Measurements from ENCODE around the gene WDR64.

WDR64 gene

DNA sequence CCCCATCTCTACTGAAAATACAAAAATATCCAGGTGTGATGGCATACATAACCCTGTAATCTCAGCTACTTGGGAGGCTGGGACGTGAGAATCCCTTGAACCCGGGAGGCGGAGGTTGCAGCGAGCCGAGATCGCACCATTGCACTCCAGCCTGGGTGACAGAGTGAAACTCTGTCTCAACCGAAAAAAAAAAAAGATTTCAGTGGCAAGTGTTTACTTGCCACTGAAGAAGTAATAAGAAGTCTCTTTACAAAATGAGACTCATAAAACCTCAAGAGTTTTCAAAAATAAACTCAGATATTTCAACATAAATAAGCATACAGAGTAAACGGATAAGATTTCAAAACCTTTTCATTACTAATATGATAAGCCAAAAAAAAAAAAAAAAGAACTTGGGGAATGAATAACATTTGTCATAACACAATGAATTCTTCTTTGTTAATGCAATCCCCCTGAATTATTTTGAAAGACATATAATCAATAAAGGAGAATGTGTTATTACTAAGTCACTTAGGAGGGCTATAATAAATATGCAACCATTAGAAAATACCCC is 161.8 kb downstream of the WDR64 start:
- H3K27ac ChIP-seq = no peak overlapping the region
- TF ChIP-seq, protein P1, sequence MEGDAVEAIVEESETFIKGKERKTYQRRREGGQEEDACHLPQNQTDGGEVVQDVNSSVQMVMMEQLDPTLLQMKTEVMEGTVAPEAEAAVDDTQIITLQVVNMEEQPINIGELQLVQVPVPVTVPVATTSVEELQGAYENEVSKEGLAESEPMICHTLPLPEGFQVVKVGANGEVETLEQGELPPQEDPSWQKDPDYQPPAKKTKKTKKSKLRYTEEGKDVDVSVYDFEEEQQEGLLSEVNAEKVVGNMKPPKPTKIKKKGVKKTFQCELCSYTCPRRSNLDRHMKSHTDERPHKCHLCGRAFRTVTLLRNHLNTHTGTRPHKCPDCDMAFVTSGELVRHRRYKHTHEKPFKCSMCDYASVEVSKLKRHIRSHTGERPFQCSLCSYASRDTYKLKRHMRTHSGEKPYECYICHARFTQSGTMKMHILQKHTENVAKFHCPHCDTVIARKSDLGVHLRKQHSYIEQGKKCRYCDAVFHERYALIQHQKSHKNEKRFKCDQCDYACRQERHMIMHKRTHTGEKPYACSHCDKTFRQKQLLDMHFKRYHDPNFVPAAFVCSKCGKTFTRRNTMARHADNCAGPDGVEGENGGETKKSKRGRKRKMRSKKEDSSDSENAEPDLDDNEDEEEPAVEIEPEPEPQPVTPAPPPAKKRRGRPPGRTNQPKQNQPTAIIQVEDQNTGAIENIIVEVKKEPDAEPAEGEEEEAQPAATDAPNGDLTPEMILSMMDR (conservative IDR thresholded peaks at IDR 0.05) = no peak
- TF ChIP-seq ZFX (IDR thresholded peaks at IDR 0.05) = no peak

DNA sequence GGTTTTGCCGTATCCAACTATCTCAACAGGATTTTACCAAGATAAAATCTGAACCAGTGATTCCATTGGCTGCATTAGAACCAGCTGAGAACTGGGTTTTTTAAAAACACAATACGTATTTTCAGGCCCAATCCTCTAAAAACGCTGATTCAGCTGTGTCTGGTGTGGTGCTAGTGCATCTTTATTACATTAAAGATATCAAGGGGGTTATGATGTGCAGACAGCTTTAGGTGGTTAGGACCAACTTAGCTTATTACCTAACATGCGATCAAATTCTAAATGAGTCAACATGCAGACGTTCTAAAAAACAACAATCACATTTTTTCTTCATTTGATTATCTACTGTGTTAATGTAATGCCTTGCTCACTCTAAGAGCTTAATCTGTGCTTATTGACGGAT is 163.9 kb downstream of the WDR64 start:
- H3K27ac ChIP-seq = no peak overlapping the region
- TF ChIP-seq ZFX (IDR thresholded peaks at IDR 0.05) = no peak
- TF ChIP-seq, protein P1 (conservative IDR thresholded peaks at IDR 0.05) = no peak

DNA sequence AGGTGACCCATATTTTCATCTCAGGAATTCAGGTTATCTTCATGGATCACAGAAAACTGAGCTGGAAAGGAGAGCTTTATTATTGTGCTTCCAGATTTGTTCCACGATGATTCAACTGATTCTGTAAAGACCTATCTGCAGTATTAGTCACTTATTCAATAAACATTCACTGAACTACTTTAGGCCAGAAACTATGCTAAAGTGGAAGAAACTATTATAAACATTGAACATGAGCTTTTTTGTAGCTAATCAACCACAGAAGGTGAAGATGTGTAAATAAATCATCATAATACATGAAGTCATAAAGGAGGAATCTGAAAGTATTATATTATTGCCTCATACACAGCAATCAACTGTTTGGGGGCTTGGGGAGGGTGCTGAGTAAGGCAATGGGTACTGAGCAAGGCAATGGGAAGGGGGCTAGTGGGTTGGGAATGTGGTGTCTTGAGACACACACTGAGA is 165.3 kb downstream of the WDR64 start:
- no peak overlapping the region for H3K27ac ChIP-seq
- TF ChIP-seq ZFX (IDR thresholded peaks at IDR 0.05) = no peak
- TF ChIP-seq, protein P1 (conservative IDR thresholded peaks at IDR 0.05) = no peak

DNA sequence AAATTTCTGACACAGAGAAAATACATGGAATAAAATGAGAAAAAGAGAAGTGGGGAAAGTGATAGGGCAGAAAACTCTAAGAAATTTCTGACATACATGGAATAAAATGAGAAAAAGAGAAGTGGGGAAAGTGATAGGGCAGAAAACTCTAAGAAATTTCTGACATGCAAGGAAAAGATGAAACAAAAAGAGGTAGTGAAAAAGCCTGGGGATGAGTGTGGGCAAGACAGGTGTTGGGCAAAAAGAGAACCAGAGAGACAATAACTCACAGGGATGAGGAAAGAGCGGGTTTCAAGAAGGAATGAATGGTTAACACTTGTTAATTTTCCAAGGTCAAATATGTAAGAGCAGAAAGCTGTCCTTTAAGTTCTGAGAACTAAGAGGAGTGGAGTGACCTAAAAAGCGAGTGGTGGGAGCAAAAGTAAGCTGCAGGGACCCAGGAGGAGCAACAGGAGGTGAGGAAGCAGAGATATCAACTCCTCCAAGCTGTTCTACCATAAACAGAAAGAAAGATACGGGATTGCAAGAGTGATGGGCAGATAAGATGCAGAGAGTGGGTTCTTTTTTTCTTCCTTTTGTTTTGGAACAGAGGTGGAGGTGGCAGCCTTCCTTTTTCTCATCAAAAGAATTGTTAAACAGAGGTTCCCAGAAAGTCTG is 166.0 kb downstream of the WDR64 start:
- TF ChIP-seq, protein P1 (conservative IDR thresholded peaks at IDR 0.05) = no peak
- no peak for TF ChIP-seq ZFX (IDR thresholded peaks at IDR 0.05)
- H3K27ac ChIP-seq = no peak overlapping the region

DNA sequence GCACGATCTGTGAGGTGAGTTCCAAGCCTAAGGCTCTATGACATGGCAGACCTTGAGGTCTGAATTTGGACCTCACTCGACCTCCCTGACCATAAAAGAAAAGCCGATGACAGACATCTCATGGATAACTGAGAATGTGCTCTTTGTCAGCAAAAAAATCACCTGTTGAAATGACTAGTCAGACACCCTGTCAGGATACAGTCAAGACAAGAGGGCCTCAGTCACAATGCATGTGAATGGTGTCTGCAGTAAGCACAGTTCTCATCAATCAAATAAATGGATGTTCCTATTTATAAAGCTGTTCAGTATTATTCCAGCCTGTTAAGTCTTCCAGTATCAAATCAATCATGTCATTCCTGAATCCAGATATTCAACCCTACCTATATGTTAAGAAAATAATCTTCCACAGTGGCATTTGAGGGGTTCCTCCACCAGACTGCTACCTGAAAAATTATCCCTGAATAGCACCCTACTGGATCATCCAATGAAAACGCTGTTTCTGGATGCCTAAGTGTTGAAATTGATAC is 167.3 kb downstream of the WDR64 start:
- H3K27ac ChIP-seq = no peak overlapping the region
- TF ChIP-seq ZFX (IDR thresholded peaks at IDR 0.05) = no peak

DNA sequence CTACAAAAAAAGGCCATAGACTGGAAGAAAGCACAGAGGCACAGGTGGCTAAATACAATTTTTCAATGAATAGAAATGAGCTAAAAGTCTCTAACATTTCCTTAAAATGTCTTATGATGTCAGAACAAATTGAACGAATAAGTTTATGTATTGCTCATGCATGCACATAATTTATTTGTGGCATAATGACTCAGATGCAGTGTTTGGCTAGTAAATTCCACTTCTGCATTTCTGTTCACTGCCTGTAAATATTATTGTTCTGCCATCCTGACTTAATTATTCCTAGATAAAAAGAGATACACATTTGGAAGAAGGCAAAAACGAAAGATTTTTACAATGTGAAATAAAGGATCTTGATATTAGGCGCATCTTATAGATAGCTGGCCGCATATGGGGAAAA is 169.3 kb downstream of the WDR64 start:
- no peak for TF ChIP-seq ZFX (IDR thresholded peaks at IDR 0.05)
- TF ChIP-seq, protein P1 (conservative IDR thresholded peaks at IDR 0.05) = no peak
- H3K27ac ChIP-seq = no peak overlapping the region

DNA sequence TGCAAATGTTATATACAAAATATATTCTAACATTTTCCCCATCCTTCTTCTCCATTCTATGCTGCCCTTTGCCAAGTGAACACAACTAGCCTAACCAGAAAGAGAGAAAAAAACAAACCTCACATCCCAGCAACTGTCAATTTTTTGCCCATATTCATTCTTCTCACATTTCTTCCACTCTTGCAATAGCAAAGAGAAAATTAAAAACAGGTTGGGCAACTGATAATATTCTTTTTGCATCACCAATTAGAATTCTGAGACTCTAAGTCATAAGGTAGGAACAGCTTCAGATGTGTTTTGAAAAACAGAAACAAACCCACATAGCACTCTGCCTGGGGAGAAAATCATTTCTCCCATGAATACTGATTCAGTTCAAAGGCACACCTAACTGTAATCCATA is 170.8 kb downstream of the WDR64 start:
- H3K27ac ChIP-seq = no peak overlapping the region

More for the DNA sequence above, 170.8 kb downstream of the WDR64 start:
- no peak for TF ChIP-seq ZFX (IDR thresholded peaks at IDR 0.05)
- TF ChIP-seq, protein P1 (conservative IDR thresholded peaks at IDR 0.05) = no peak

Measured in C4-2B (cell line).